IMR-90 (cell line): Measurements from ENCODE around the gene SHROOM4. TPM values are rescaled to one million over a fixed set of nuclear protein-coding genes. Genes with fewer than 3 reads are reported as not detected.

Experiments
- ATAC-seq: fragments of 200-7000 bp; cut with Tn5 transposase; 2 replicates; pipeline ENCODE4 v1.9.1; 2020; ENCODE audit warnings: low read depth, mild to moderate bottlenecking, moderate library complexity
- BruUV-seq: library from RNA; stranded (reverse); fragments of 400-500 nt; replicated peaks from 2 replicates; lab custom pipeline; 2021; lab: Mats Ljungman, UMichigan
- CTCF ChIA-PET: fragments of 300-600 bp; formaldehyde crosslinking; extraction: SDS; loops from one replicate; lab custom pipeline; 2021; ENCODE audit warnings: antibody characterized with exemption; lab: Yijun Ruan, JAX
- POLR2A ChIA-PET: fragments of 300-600 bp; sonication (Branson Sonifier 250); formaldehyde crosslinking; loops from one replicate; lab custom pipeline; 2022; ENCODE audit warnings: antibody characterized with exemption; ENCODE audit not compliant: unreplicated experiment; lab: Charles Lee
- DNase-seq: peaks from one replicate; pipeline ENCODE4 v3.0.0; 2013
- H2AFZ ChIP-seq: replicated peaks from 2 replicates; pipeline ENCODE3; 2013; ENCODE audit warnings: low read length, mild to moderate bottlenecking; ENCODE audit not compliant: poor library complexity
- H2AK5ac ChIP-seq: 2 replicates; pipeline ENCODE4 v1.6.1; 2013; ENCODE audit warnings: low read depth, low read length, inconsistent platforms
- H2AK9ac ChIP-seq: replicated peaks from 2 replicates; pipeline ENCODE3; 2013; ENCODE audit warnings: mild to moderate bottlenecking, low read depth, low read length, moderate library complexity; ENCODE audit not compliant: poor library complexity
- H2BK120ac ChIP-seq: 2 replicates; pipeline ENCODE4 v1.6.1; 2013; ENCODE audit warnings: low read depth, low read length, inconsistent platforms
- H2BK15ac ChIP-seq: 3 replicates; pipeline ENCODE4 v1.6.1; 2013; ENCODE audit warnings: low read depth, low read length, inconsistent platforms
- H2BK20ac ChIP-seq: 2 replicates; pipeline ENCODE4 v1.6.1; 2013; ENCODE audit warnings: low read depth, mild to moderate bottlenecking, inconsistent platforms, low read length, moderate library complexity
- H2BK5ac ChIP-seq: 2 replicates; pipeline ENCODE4 v1.6.1; 2013; ENCODE audit warnings: mild to moderate bottlenecking, low read depth, low read length, inconsistent platforms; ENCODE audit not compliant: poor library complexity, severe bottlenecking
- H3K14ac ChIP-seq: replicated peaks from 2 replicates; pipeline ENCODE4 v1.6.1; 2013; ENCODE audit warnings: low read depth, low read length, inconsistent platforms
- H3K18ac ChIP-seq: 2 replicates; pipeline ENCODE4 v1.6.1; 2013; ENCODE audit warnings: low read depth, low read length, control low read depth
- H3K23ac ChIP-seq: 2 replicates; pipeline ENCODE4 v1.6.1; 2013; ENCODE audit warnings: low read depth, low read length, inconsistent platforms
- H3K27ac ChIP-seq: 2 replicates; pipeline ENCODE4 v1.5.1; 2013; ENCODE audit warnings: mild to moderate bottlenecking, control low read depth, low read length; ENCODE audit not compliant: insufficient read depth
- H3K27me3 ChIP-seq: 2 replicates; pipeline ENCODE4 v1.6.1; 2013; ENCODE audit warnings: low read length; ENCODE audit not compliant: control insufficient read depth, insufficient read depth
- H3K36me3 ChIP-seq: 2 replicates; pipeline ENCODE4 v1.6.1; 2013; ENCODE audit warnings: low read length, mixed read lengths; ENCODE audit not compliant: control insufficient read depth, insufficient read depth
- H3K4ac ChIP-seq: 2 replicates; pipeline ENCODE4 v1.6.1; 2013; ENCODE audit warnings: low read depth, low read length, inconsistent platforms
- H3K4me1 ChIP-seq: 2 replicates; pipeline ENCODE4 v1.6.1; 2013; ENCODE audit warnings: low read length, mixed read lengths; ENCODE audit not compliant: control insufficient read depth, insufficient read depth
- H3K4me2 ChIP-seq: 2 replicates; pipeline ENCODE4 v1.6.1; 2013; ENCODE audit warnings: low read depth, mild to moderate bottlenecking, control low read depth, low read length, moderate library complexity
- H3K4me3 ChIP-seq: 2 replicates; pipeline ENCODE4 v1.5.1; 2013; ENCODE audit warnings: low read depth, mild to moderate bottlenecking, control low read depth, low read length, moderate library complexity; ENCODE audit not compliant: insufficient read depth
- H3K56ac ChIP-seq: 2 replicates; pipeline ENCODE4 v1.6.1; 2013; ENCODE audit warnings: low read length, inconsistent platforms; ENCODE audit not compliant: insufficient read depth; ENCODE audit errors: extremely low read depth
- H3K79me1 ChIP-seq, 2 experiments: 2 replicates each; pipeline ENCODE4 v1.6.1; 2013; ENCODE audit warnings: low read length in 2 of 2, inconsistent platforms in 1 of 2, low read depth in 1 of 2
- H3K9ac ChIP-seq: 2 replicates; pipeline ENCODE4 v1.6.1; 2013; ENCODE audit warnings: low read depth, low read length, control low read depth
- H3K9me1 ChIP-seq: 2 replicates; pipeline ENCODE4 v1.6.1; 2013; ENCODE audit warnings: low read length, inconsistent platforms; ENCODE audit not compliant: insufficient read depth
- H3K9me3 ChIP-seq: 2 replicates; pipeline ENCODE4 v1.6.1; 2013; ENCODE audit warnings: low read length; ENCODE audit not compliant: control insufficient read depth, insufficient read depth
- H4K20me1 ChIP-seq: 2 replicates; pipeline ENCODE4 v1.6.1; 2013; ENCODE audit warnings: low read length, inconsistent platforms; ENCODE audit not compliant: insufficient read depth
- H4K5ac ChIP-seq: 2 replicates; pipeline ENCODE4 v1.6.1; 2013; ENCODE audit warnings: mild to moderate bottlenecking, low read depth, low read length, control low read depth
- H4K8ac ChIP-seq, 2 experiments: 2 replicates each; pipeline ENCODE4 v1.6.1; 2013; ENCODE audit warnings: low read depth in 2 of 2, low read length in 2 of 2, control low read depth in 1 of 2, inconsistent platforms in 1 of 2
- H4K91ac ChIP-seq: 2 replicates; pipeline ENCODE4 v1.6.1; 2013; ENCODE audit warnings: low read depth, low read length, inconsistent platforms; ENCODE audit not compliant: insufficient read depth
- RCOR1 ChIP-seq: IDR thresholded peaks from 2 replicates; pipeline ENCODE4 v1.6.1; 2012; ENCODE audit warnings: mild to moderate bottlenecking, low read length, improper control_type of control experiment; ENCODE audit not compliant: insufficient replicate concordance
- WGBS, 2 experiments: methylation state at CpG; one replicate each; pipeline versions ENCODE4 v1.1.5 to v1.1.7; 2013; ENCODE audit warnings: missing lambda C conversion rate in 2 of 2; ENCODE audit not compliant: insufficient read length in 1 of 2; ENCODE audit errors: extremely low coverage in 2 of 2; 5-methylcytosine and 5-hydroxymethylcytosine counted together
- dilution Hi-C: fragments of 300-500 bp; cut with HindIII; formaldehyde crosslinking; loops from one replicate; pipeline ENCODE4 v1.14.3; 2018; ENCODE audit warnings: low sequenced_read_pairs; ENCODE audit not compliant: unreplicated experiment
- in situ Hi-C: fragments of 300-500 bp; cut with MboI; formaldehyde crosslinking; loops from 3 replicates; pipeline ENCODE4 v1.14.3; 2019; ENCODE audit warnings: low sequenced_read_pairs, inconsistent platforms, mixed read lengths
- intact Hi-C: fragments of 100-400 bp; cut with micrococcal nuclease; formaldehyde crosslinking; loops from 2 replicates; pipeline ENCODE4 v1.10.0; 2022
- polyA plus RNA-seq, 3 experiments: library from polyadenylated mRNA; depleted of rRNA; stranded (reverse); fragments of >200 nt; gene quantifications; 2 replicates each; pipeline ENCODE4 v1.2.3, GENCODE V29; 2012; ENCODE audit warnings: low replicate concordance in 1 of 3
- total RNA-seq: library from RNA; depleted of rRNA; stranded (reverse); fragments of >200 nt; gene quantifications from 2 replicates; pipeline ENCODE4 v1.2.3, GENCODE V29; 2012

SHROOM4 gene
- total and polyA plus RNA-seq, 2 of the 4 experiments (the other 2 are of a cell fraction), result 1.0 to 2.2 TPM

DNA sequence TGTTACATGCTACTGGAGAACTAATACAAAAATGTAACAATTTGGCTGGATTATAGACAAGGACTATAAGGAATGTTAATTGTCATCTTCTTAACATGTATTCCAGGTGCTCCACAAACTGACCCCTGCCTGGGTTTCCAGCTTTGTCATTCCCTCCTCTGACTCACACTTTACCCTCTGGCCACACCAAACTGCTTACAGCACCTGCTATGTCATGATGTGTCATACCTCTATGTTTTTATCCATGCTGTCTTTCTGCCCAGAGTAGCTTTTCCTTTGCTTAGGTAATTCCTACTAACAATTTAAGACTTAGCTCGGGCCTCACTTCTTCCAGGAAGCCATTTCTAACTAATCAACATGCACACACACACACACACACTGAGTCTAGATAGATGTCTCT is 14.0 kb upstream of the SHROOM4 start:
- peaks cover 10% of the 10 kb centered on the region for H3K27me3 ChIP-seq
- H3K9me1 ChIP-seq, result no peaks in the 10 kb centered on the region
- no peaks in the 10 kb centered on the region for H3K9me3 ChIP-seq
- H4K20me1 ChIP-seq, result no peaks in the 10 kb centered on the region
- H2BK120ac ChIP-seq, result no peak overlapping the region
- in situ Hi-C loops (no loop called here), intact Hi-C loops (no loop called here), dilution Hi-C loops (no loop called here)
- H3K4me2 ChIP-seq, result no peak overlapping the region
- H4K91ac ChIP-seq, result no peak overlapping the region
- CTCF ChIA-PET, result no interaction called here
- H2AFZ ChIP-seq, result no peak overlapping the region
- H3K79me1 ChIP-seq, result no peaks in the 10 kb centered on the region
- no peak overlapping the region for H3K14ac ChIP-seq
- no peak overlapping the region for H2BK5ac ChIP-seq
- DNase-seq (peak; percentile 55), ATAC-seq (no peak)
- no peak overlapping the region for H2BK15ac ChIP-seq
- no peak overlapping the region for H3K4ac ChIP-seq
- H2AK9ac ChIP-seq, result no peak overlapping the region
- POLR2A ChIA-PET, result no interaction called here
- H3K23ac ChIP-seq, result no peak overlapping the region
- H3K36me3 ChIP-seq, result no peaks in the 10 kb centered on the region
- WGBS, 2 experiments, result no CpG with 5 or more reads among the region's 1 CpG
- no peak overlapping the region for H3K18ac ChIP-seq
- no peak for TF ChIP-seq RCOR1
- BruUV-seq, result no TSS peak
- H2AK5ac ChIP-seq, result no peak overlapping the region
- no peak overlapping the region for H3K27ac ChIP-seq
- H3K4me1 ChIP-seq, result no peaks in the 10 kb centered on the region
- no peak overlapping the region for H4K5ac ChIP-seq
- H3K56ac ChIP-seq, result no peak overlapping the region
- no peak overlapping the region for H4K8ac ChIP-seq
- no peak overlapping the region for H3K9ac ChIP-seq
- H3K4me3 ChIP-seq, result no peak overlapping the region
- no peak overlapping the region for H2BK20ac ChIP-seq
